Mesenchymal stem cell (in vitro differentiated cells and primary cell): ENCODE data around the gene MEGF11.

Experiments used
- DNase-seq: peaks from one replicate; pipeline ENCODE4 v3.0.0-alpha.2; 2013
- H2AFZ ChIP-seq: one replicate; pipeline ENCODE4 v1.6.1; 2013; ENCODE audit warnings: low read depth, mild to moderate bottlenecking, control low read depth, inconsistent platforms, low read length, moderate library complexity
- H2AK5ac ChIP-seq: 2 replicates; pipeline ENCODE4 v1.6.1; 2013; ENCODE audit warnings: low read length, moderate library complexity, mild to moderate bottlenecking, inconsistent platforms; ENCODE audit not compliant: severe bottlenecking
- H2BK120ac ChIP-seq: one replicate; pipeline ENCODE4 v1.6.1; 2013; ENCODE audit warnings: low read depth, mild to moderate bottlenecking, inconsistent platforms, low read length, moderate library complexity
- H2BK12ac ChIP-seq, 2 experiments: one replicate each; pipeline ENCODE4 v1.6.1; 2013; ENCODE audit warnings: inconsistent platforms in 2 of 2, low read length in 2 of 2, mild to moderate bottlenecking in 2 of 2, moderate library complexity in 2 of 2, control low read depth in 1 of 2
- H2BK15ac ChIP-seq: one replicate; pipeline ENCODE4 v1.6.1; 2013; ENCODE audit warnings: mild to moderate bottlenecking, low read depth, inconsistent platforms; ENCODE audit not compliant: poor library complexity, severe bottlenecking
- H2BK5ac ChIP-seq: 2 replicates; pipeline ENCODE4 v1.6.1; 2013; ENCODE audit warnings: low read depth, mild to moderate bottlenecking, low read length, control low read depth, inconsistent platforms; ENCODE audit not compliant: poor library complexity, severe bottlenecking
- H3K14ac ChIP-seq, 2 experiments: one replicate each; pipeline ENCODE4 v1.6.1; 2013; ENCODE audit warnings: inconsistent platforms in 2 of 2, low read length in 2 of 2, control low read depth in 1 of 2, mild to moderate bottlenecking in 1 of 2, moderate library complexity in 1 of 2
- H3K18ac ChIP-seq, 2 experiments: one replicate each; pipeline ENCODE4 v1.6.1; 2013; ENCODE audit warnings: inconsistent platforms in 2 of 2, low read length in 2 of 2, control low read depth in 1 of 2, low read depth in 1 of 2, mild to moderate bottlenecking in 1 of 2
- H3K23ac ChIP-seq, 2 experiments: one replicate each; pipeline ENCODE4 v1.6.1; 2013; ENCODE audit warnings: inconsistent platforms in 2 of 2, low read length in 2 of 2, mild to moderate bottlenecking in 2 of 2, moderate library complexity in 2 of 2, control low read depth in 1 of 2
- H3K27ac ChIP-seq: 2 replicates; pipeline ENCODE4 v1.5.1; 2013; ENCODE audit warnings: mild to moderate bottlenecking, moderate library complexity, low read length, control low read depth, inconsistent platforms; ENCODE audit not compliant: poor library complexity, severe bottlenecking
- H3K27me3 ChIP-seq, 2 experiments: 2 replicates each; pipeline versions ENCODE4 v1.6.1 to v1.7.0; 2013; ENCODE audit warnings: low read length in 2 of 2, mild to moderate bottlenecking in 2 of 2, moderate library complexity in 2 of 2, control low read depth in 1 of 2, inconsistent platforms in 1 of 2; ENCODE audit not compliant: control insufficient read depth in 1 of 2, insufficient read depth in 1 of 2
- H3K36me3 ChIP-seq, 2 experiments: 2 replicates each; pipeline versions ENCODE4 v1.6.1 to v1.7.0; 2013; ENCODE audit warnings: low read length in 2 of 2, control low read depth in 1 of 2, inconsistent platforms in 1 of 2, low read depth in 1 of 2, mild to moderate bottlenecking in 1 of 2; ENCODE audit not compliant: insufficient read depth in 2 of 2, control insufficient read depth in 1 of 2
- H3K4ac ChIP-seq, 2 experiments: one replicate each; pipeline ENCODE4 v1.6.1; 2013; ENCODE audit warnings: inconsistent platforms in 2 of 2, low read length in 2 of 2, mild to moderate bottlenecking in 2 of 2, moderate library complexity in 2 of 2, control low read depth in 1 of 2, low read depth in 1 of 2
- H3K4me1 ChIP-seq: 2 replicates; pipeline ENCODE4 v1.6.1; 2013; ENCODE audit warnings: low read depth, low read length, control low read depth; ENCODE audit not compliant: control insufficient read depth, insufficient read depth
- H3K4me2 ChIP-seq: 2 replicates; pipeline ENCODE4 v1.6.1; 2013; ENCODE audit warnings: low read length, mild to moderate bottlenecking, inconsistent platforms; ENCODE audit not compliant: poor library complexity, severe bottlenecking
- H3K4me3 ChIP-seq, 2 experiments: 2 replicates each; pipeline versions ENCODE4 v1.5.1 to v1.7.0; 2013; ENCODE audit warnings: low read length in 2 of 2, mild to moderate bottlenecking in 2 of 2, control low read depth in 1 of 2, low read depth in 1 of 2; ENCODE audit not compliant: insufficient read depth in 1 of 2
- H3K79me1 ChIP-seq: replicated peaks from 2 replicates; pipeline ENCODE4 v1.6.1; 2013; ENCODE audit warnings: mild to moderate bottlenecking, control low read depth, low read length, inconsistent platforms; ENCODE audit not compliant: poor library complexity, severe bottlenecking
- H3K9ac ChIP-seq: 2 replicates; pipeline ENCODE4 v1.7.0; 2013; ENCODE audit warnings: mild to moderate bottlenecking, low read length, moderate library complexity
- H3K9me3 ChIP-seq: 2 replicates; pipeline ENCODE4 v1.7.0; 2013; ENCODE audit warnings: mild to moderate bottlenecking, low read length; ENCODE audit not compliant: control insufficient read depth
- H4K8ac ChIP-seq: one replicate; pipeline ENCODE4 v1.6.1; 2013; ENCODE audit warnings: inconsistent platforms, mild to moderate bottlenecking, low read length, moderate library complexity
- H4K91ac ChIP-seq: one replicate; pipeline ENCODE4 v1.6.1; 2013; ENCODE audit warnings: mild to moderate bottlenecking, low read length, inconsistent platforms
- WGBS: methylation state at CpG from one replicate; pipeline ENCODE4 v1.1.7; 2013; ENCODE audit warnings: mixed read lengths; 5-methylcytosine and 5-hydroxymethylcytosine counted together

MEGF11 gene

DNA sequence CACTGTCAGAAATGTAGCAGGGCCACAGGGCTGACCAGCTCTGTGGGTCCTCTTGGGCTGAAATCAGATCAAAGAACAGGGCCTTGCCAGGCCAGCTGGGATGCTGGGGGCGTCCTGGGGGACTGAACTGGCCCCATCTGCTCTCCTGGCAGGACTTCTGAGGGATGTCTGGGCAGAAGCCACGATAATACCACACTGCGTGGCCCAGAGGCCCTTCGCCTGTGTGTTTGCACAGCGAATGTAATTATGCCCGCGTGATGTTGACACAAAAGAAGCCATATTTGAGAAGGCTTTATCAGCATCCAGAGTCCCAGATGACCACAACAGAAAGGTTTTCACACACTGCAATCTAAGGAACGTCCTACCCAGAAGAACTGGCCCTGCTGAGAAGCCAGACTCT lies 210.3 kb downstream of the MEGF11 start:
- peaks cover 2% of the 10 kb centered on the region for H3K4me1 ChIP-seq
- H3K4ac ChIP-seq: no peak overlapping the region
- no peak overlapping the region for H3K9ac ChIP-seq
- H3K14ac ChIP-seq: no peak overlapping the region
- H2BK120ac ChIP-seq: no peak overlapping the region
- H3K23ac ChIP-seq: no peak overlapping the region
- no peak overlapping the region for H2AK5ac ChIP-seq
- no peak overlapping the region for H2BK5ac ChIP-seq
- no peak overlapping the region for H3K4me2 ChIP-seq
- 58% methylated on average over 8 of the region's 8 CpGs for WGBS
- H3K4me3 ChIP-seq: no peak overlapping the region
- peaks cover 57 to 83% of the 10 kb centered on the region in 2 experiments for H3K27me3 ChIP-seq
- H2BK12ac ChIP-seq: no peak overlapping the region
- H4K8ac ChIP-seq: no peak overlapping the region
- no peaks in the 10 kb centered on the region for H3K36me3 ChIP-seq
- no peak for DNase-seq
- no peaks in the 10 kb centered on the region for H3K79me1 ChIP-seq
- no peak overlapping the region for H3K18ac ChIP-seq
- no peak overlapping the region for H4K91ac ChIP-seq
- H3K9me3 ChIP-seq: peaks cover 9% of the 10 kb centered on the region
- no peak overlapping the region for H2BK15ac ChIP-seq
- H3K27ac ChIP-seq: no peak overlapping the region
- no peak overlapping the region for H2AFZ ChIP-seq

DNA sequence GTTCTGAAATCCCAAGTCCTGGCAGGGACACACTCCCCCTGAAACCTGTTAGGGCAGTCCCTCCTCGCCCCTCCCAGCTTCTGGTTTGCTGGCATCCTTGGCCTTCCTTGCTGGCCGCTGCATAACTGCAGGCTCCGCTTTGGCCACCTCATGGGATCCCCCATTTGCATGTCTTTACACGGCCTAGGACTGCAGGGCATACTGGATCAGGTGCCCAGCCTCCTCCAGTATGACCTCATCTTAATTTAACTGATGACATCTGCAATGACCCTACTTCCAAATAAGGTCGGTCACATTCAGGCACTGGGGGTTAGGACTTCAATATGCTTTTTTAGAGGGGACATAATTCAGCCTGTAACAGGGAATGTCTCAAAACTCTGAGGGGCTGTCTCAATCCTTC lies 210.9 kb downstream of the MEGF11 start:
- Histone ChIP-seq H3K4me3 (no peak overlapping the region), H3K23ac (no peak overlapping the region), H3K9ac (no peak overlapping the region), H3K27ac (no peak overlapping the region), H2AFZ (no peak overlapping the region), H3K4ac (no peak overlapping the region), H3K4me1 (peaks cover 2% of the 10 kb centered on the region), H2AK5ac (no peak overlapping the region), H3K36me3 (no peaks in the 10 kb centered on the region), H4K8ac (no peak overlapping the region), H3K18ac (no peak overlapping the region), H2BK120ac (no peak overlapping the region), H3K4me2 (no peak overlapping the region), H3K14ac (no peak overlapping the region), H3K9me3 (peaks cover 9% of the 10 kb centered on the region), H3K79me1 (no peaks in the 10 kb centered on the region), H4K91ac (no peak overlapping the region), H2BK5ac (no peak overlapping the region), H2BK15ac (no peak overlapping the region), H2BK12ac (no peak overlapping the region), H3K27me3 (peaks cover 62 to 85% of the 10 kb centered on the region in 2 experiments)
- no peak for DNase-seq
- WGBS: 49% methylated on average over 5 of the region's 5 CpGs

DNA sequence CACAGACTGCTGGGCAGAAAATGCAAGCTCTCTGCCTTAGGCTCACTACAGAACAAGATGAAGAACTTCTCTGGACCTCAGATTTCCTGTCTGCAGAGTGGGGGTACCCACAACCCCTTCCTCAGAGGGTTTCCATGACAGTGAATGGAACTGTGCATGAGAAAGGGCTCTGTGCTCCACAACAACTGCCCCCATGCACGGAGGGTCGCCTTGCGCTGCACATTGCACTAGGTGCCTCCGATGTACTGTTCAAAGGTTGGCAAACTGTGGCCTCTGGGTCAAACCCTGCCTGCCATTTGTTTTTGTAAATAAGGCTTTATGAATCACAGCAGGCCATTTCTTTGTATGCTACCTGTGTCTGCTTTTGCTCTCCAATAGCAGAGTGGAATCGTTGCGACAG lies 212.3 kb downstream of the MEGF11 start:
- Histone ChIP-seq H3K4me1 (peaks cover under 1% of the 10 kb centered on the region), H4K91ac (no peak overlapping the region), H3K27ac (no peak overlapping the region), H3K23ac (no peak overlapping the region), H2BK120ac (no peak overlapping the region), H2BK5ac (no peak overlapping the region), H3K4ac (no peak overlapping the region), H2BK15ac (no peak overlapping the region), H3K4me2 (no peak overlapping the region), H3K18ac (no peak overlapping the region), H3K4me3 (no peak overlapping the region), H3K14ac (peak overlapping the region in 1 of 2 experiments; percentile 66), H4K8ac (no peak overlapping the region), H3K36me3 (no peaks in the 10 kb centered on the region), H3K27me3 (peaks cover 64 to 85% of the 10 kb centered on the region in 2 experiments), H3K9ac (no peak overlapping the region), H3K9me3 (peaks cover 9% of the 10 kb centered on the region), H2AK5ac (no peak overlapping the region), H2AFZ (no peak overlapping the region), H3K79me1 (no peaks in the 10 kb centered on the region), H2BK12ac (no peak overlapping the region)
- no peak for DNase-seq
- WGBS: 90% methylated on average over 6 of the region's 6 CpGs

DNA sequence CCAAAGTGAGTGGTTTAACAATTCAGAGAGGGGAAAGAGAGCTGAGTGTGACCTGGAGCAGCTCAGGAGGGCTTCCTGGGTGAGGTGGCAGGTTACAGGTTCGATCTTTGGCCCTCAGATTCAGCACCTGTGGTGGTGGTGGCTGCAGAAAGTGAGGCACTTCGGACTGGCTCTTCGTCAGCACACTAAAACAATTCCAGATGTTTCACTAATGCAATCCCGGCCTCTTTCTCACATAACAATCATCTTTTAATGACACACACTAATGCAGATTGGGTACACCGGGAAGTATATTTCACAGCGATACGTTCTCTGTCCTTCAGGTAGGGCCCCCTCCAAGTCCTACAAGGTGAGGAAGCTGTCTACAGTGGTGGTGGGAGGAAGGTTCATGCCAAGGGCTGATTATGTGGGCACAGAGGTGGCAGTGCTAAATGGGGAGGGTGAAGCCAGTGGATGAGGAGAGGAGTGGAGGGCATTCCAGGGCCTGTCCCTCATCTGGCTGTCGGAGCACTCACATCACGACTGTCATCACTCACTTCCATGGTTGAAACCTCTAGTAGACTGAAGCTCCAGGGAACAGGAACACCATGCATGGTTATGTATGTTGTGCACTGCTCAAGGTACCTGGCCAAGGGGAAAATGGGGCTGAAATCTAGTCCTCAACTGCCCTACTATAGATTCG lies 213.2 kb downstream of the MEGF11 start:
- no peak overlapping the region for H2BK5ac ChIP-seq
- H4K91ac ChIP-seq: no peak overlapping the region
- H3K9ac ChIP-seq: no peak overlapping the region
- 78% methylated on average over 9 of the region's 10 CpGs for WGBS
- H3K18ac ChIP-seq: no peak overlapping the region
- no peak overlapping the region for H3K23ac ChIP-seq
- H3K4me2 ChIP-seq: no peak overlapping the region
- H2BK12ac ChIP-seq: no peak overlapping the region
- H2AK5ac ChIP-seq: no peak overlapping the region
- no peak overlapping the region for H3K14ac ChIP-seq
- no peak overlapping the region for H2BK15ac ChIP-seq
- no peak overlapping the region for H2AFZ ChIP-seq
- H3K4me1 ChIP-seq: no peaks in the 10 kb centered on the region
- peaks cover 7% of the 10 kb centered on the region for H3K9me3 ChIP-seq
- H3K36me3 ChIP-seq: no peaks in the 10 kb centered on the region
- no peak overlapping the region for H3K4me3 ChIP-seq
- H2BK120ac ChIP-seq: no peak overlapping the region
- no peak for DNase-seq
- H3K79me1 ChIP-seq: no peaks in the 10 kb centered on the region
- peaks cover 69 to 87% of the 10 kb centered on the region in 2 experiments for H3K27me3 ChIP-seq
- no peak overlapping the region for H3K27ac ChIP-seq
- H4K8ac ChIP-seq: no peak overlapping the region
- no peak overlapping the region for H3K4ac ChIP-seq
